ENCODE measurements around the gene INTS2.
"Not testable (repeated sequence)": the region's sequence is repeated elsewhere in the genome, so short reads cannot be mapped to it uniquely, and the experiment has no call there.

The INTS2 gene

GRCh38 chr17:61849674-61850073 lies 78.1 kb downstream of the INTS2 start:
- peak; percentile 36 for DNase-seq (ENCODE audit: low read depth)

GRCh38 chr17:61848896-61849295 lies 78.9 kb downstream of the INTS2 start:
- no peak for DNase-seq (ENCODE audit: low read depth)

- DNase-seq (ENCODE audit: low read depth): no peak
These were observed 79.5 kb downstream of the INTS2 start for GRCh38 chr17:61848247-61848646.

- no peak for DNase-seq (ENCODE audit: low read depth)
These were observed 80.1 kb downstream of the INTS2 start for GRCh38 chr17:61847659-61848058.

GRCh38 chr17:61846761-61847375 lies 80.9 kb downstream of the INTS2 start:
- no peak for DNase-seq (ENCODE audit: low read depth)

GRCh38 chr17:61846088-61846487 lies 81.7 kb downstream of the INTS2 start:
- DNase-seq (ENCODE audit: low read depth): no peak

GRCh38 chr17:61843435-61843834 lies 84.3 kb downstream of the INTS2 start:
- no peak for DNase-seq (ENCODE audit: low read depth)

- DNase-seq (ENCODE audit: low read depth): no peak
These were observed 84.9 kb downstream of the INTS2 start for GRCh38 chr17:61842899-61843298.

- DNase-seq (ENCODE audit: low read depth): no peak
These were observed 88.4 kb downstream of the INTS2 start for GRCh38 chr17:61839300-61839786.

- peak; percentile 77 for DNase-seq (ENCODE audit: low read depth)
These were observed 90.4 kb downstream of the INTS2 start for GRCh38 chr17:61837175-61838051.

GRCh38 chr17:61836266-61837174 lies 91.3 kb downstream of the INTS2 start:
- DNase-seq (ENCODE audit: low read depth): peak; percentile 49

GRCh38 chr17:61835606-61836005 lies 92.2 kb downstream of the INTS2 start:
- no peak for DNase-seq (ENCODE audit: low read depth)

- DNase-seq (ENCODE audit: low read depth): no peak
These were observed 93.2 kb downstream of the INTS2 start for GRCh38 chr17:61834610-61835009.

- DNase-seq (ENCODE audit: low read depth): peak; percentile 84
These were observed 94.1 kb downstream of the INTS2 start for GRCh38 chr17:61833536-61834193.

GRCh38 chr17:61832463-61832862 lies 95.3 kb downstream of the INTS2 start:
- DNase-seq (ENCODE audit: low read depth): no peak

GRCh38 chr17:61831099-61831498 lies 96.7 kb downstream of the INTS2 start:
- DNase-seq (ENCODE audit: low read depth): no peak

- DNase-seq (ENCODE audit: low read depth): no peak
These were observed 99.1 kb downstream of the INTS2 start for GRCh38 chr17:61828694-61829093.

GRCh38 chr17:61827649-61828395 lies 100.0 kb downstream of the INTS2 start:
- DNase-seq (ENCODE audit: low read depth): no peak

GRCh38 chr17:61826866-61827265 lies 100.9 kb downstream of the INTS2 start:
- not testable (repeated sequence) for DNase-seq (ENCODE audit: low read depth)

- DNase-seq (ENCODE audit: low read depth): not testable (repeated sequence)
These were observed 101.6 kb downstream of the INTS2 start for GRCh38 chr17:61826198-61826597.
